NB4 (cell line): Measurements from ENCODE around the gene DBH.

Source experiments
- POLR2A ChIP-seq: IDR thresholded peaks from 2 replicates; pipeline ENCODE4 v1.6.1; 2011; ENCODE audit warnings: mild to moderate bottlenecking; ENCODE audit not compliant: insufficient read length; ENCODE audit errors: extremely low read depth
- TF ChIP-seq, protein P1 (sequence below): IDR thresholded peaks from one replicate; pipeline ENCODE4 v1.5.1; 2012; ENCODE audit warnings: low read depth, low read length
- TF ChIP-seq, protein P2 (sequence below): IDR thresholded peaks from 2 replicates; pipeline ENCODE4 v1.6.1; 2011; ENCODE audit warnings: low read depth, low read length

DNA sequence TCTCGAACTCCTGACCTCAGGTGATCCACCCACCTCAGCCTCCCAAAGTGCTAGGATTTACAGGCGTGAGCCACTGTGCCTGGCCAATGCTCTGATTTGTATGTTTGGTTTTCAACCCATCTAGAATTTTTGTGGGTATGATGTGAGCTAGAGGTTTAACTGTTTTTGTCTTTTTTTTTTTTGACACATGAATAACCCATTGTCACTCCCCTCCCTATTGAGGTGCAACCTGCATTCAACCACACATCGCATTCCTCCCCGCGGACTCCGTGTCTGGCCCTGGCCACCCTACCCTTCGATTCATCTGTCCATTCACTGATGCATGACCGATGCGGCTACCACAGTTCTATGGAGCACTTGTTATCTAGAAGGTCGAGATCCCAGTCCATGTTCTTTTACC, 17.4 kb upstream of the DBH start:
- TF ChIP-seq POLR2A = no peak
- TF ChIP-seq, protein P1, sequence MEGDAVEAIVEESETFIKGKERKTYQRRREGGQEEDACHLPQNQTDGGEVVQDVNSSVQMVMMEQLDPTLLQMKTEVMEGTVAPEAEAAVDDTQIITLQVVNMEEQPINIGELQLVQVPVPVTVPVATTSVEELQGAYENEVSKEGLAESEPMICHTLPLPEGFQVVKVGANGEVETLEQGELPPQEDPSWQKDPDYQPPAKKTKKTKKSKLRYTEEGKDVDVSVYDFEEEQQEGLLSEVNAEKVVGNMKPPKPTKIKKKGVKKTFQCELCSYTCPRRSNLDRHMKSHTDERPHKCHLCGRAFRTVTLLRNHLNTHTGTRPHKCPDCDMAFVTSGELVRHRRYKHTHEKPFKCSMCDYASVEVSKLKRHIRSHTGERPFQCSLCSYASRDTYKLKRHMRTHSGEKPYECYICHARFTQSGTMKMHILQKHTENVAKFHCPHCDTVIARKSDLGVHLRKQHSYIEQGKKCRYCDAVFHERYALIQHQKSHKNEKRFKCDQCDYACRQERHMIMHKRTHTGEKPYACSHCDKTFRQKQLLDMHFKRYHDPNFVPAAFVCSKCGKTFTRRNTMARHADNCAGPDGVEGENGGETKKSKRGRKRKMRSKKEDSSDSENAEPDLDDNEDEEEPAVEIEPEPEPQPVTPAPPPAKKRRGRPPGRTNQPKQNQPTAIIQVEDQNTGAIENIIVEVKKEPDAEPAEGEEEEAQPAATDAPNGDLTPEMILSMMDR = no peak
- TF ChIP-seq, protein P2, sequence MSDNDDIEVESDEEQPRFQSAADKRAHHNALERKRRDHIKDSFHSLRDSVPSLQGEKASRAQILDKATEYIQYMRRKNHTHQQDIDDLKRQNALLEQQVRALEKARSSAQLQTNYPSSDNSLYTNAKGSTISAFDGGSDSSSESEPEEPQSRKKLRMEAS = no peak
